HG02852 (cell line): ENCODE data around the gene CCDC196.

Source experiments
- ATAC-seq: cut with Tn5 transposase; IDR thresholded peaks from one replicate; pipeline ENCODE4 v1.9.1; 2021; ENCODE audit warnings: mild to moderate bottlenecking, moderate library complexity; ENCODE audit not compliant: unreplicated experiment

Gene CCDC196

DNA sequence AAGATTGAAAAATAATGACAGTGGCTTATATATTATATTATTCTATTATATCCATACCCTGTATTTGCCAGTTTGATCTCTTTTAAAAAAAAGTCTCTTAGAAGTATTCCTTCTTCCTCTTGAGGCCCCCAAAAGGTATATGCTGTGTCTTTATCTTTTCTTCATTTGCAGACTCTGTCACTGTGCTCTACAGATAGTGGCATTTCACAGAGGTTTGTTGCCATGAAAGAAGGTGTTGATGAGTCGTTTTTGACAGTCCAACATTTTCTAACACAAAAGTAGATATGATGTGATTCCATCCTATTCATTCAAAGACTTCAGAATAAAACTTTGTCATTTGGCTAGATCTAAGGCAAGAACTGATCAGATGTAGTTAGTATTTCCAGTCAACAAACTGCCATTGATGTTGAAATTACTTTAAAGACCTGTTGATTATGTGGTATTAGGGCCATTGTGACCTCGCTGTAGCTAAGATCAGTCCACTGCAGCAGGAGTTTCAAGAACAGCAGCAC, at the start of gene CCDC196:
TSS of gene CCDC196 (plus strand) at position 462 of the 512 bp plus-strand sequence. CDS start 132 bp downstream, outside the sequence.
- ATAC-seq, result no peak

- no peak for ATAC-seq
Measured at GRCh38 chr14:66440801-66441200, 45.4 kb upstream of the CCDC196 start.

GRCh38 chr14:66442953-66443571, 43.1 kb upstream of the CCDC196 start:
- ATAC-seq, result no peak

GRCh38 chr14:66443785-66444184, 42.4 kb upstream of the CCDC196 start:
- no peak for ATAC-seq

DNA sequence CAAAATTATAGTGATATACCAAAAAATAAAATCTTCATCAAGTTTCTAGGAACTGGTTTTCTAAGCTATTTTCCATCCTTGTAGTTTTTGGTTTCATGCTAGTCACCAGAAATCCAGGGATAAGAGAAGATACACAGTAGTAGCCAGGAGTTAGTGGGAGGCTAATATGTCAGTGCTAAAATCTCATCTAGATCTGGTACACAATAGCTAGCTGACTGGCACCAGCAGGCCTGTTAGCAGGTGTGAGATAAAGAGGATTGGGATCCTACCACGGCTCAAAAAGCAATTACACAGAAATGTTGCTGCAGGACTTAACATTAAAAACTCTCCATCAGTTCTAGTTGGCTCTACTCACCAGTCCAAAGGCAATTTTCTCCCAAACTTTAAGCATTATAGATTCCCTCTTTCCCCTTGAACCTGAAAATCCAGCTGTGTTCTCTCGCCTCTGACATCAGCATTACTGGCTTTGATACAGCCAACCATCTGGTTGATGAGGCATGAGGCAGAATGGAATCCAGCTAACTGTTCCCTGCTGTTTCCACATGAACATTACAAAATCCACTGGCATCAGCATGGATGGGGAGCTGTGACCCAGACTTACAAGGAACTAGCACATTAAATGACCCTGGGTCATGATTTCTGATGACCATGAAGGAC, 41.8 kb upstream of the CCDC196 start:
- no peak for ATAC-seq

GRCh38 chr14:66445936-66446335, 40.2 kb upstream of the CCDC196 start:
- ATAC-seq, result no peak

- ATAC-seq, result no peak
Measured at GRCh38 chr14:66453469-66453868, 32.7 kb upstream of the CCDC196 start.

DNA sequence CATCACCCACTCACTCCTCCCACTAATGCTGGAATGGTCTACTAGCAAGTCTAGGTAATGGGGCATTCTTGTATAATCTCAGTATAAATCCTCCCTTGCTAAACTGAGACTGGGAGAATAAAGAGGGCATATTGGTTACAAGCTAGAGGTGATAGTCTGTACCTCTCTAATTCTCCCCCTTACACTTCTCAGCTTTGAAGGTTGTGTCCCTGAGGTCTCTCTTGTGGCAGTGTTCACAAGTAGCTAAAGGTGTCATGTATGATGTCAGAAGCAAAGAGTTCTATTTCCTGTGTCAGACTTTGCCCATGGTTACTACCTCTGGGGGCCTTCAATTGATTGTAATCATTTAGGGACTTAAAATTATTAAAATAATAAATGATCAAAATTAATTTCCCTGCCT, 26.6 kb upstream of the CCDC196 start:
- ATAC-seq, result no peak

DNA sequence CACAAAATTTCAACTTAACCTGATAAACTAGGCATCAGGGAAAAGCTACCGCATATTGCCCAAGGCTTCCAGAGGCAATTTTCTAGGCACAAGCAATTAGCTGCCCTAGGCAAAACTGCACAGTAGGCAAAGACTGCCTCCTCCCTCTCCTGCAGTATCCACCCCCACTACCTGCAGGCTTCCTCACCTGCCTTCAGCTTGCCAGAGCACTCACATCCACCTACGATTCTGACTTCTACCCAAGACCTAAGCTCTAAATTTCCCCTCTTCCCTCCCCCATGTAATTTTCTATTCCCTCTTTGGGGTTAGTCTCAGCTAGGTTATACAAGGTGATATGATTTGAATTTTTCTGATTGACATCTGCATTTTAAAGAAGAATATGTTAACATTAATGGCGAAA, 21.9 kb upstream of the CCDC196 start:
- ATAC-seq, result no peak

GRCh38 chr14:66468778-66469367, 17.3 kb upstream of the CCDC196 start:
- ATAC-seq, result no peak

DNA sequence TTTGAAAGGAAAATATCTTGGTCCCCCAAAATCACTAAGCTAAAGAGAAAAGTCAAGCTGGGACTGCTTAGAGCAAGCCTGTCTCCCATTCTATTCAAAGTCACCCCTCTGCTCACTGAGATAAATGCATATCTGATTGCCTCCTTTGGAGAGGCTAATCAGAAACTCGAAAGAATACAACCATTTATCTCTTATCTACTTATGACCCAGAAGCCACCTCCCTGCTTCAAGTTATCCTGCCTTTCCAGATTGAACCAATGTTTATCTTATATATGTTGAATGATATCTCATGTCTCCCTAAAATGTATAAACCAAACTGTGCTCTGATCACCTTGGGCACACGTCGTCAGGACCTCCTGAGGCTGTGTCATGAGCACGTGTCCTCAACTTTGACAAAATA, 14.6 kb upstream of the CCDC196 start:
- ATAC-seq, result no peak

DNA sequence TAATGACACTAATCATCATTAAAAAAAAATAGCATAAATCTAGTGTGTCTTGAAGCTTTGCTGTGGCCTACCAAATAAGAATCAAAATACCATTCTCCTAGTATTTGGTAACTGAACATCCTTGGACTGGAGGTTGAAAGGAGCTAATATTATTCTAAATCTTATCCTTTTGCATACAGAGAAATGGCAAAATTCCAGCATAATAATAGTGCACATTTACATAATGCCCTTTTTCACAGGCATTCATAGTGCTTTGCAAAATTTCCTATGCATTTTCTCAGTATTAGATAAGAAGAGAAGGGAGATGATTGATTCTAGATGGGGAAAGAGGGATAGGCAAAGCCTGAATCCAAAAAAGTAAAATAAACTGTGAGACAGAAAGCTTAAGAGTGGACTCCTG, 13.9 kb upstream of the CCDC196 start:
- no peak for ATAC-seq

GRCh38 chr14:66473223-66473622, 12.9 kb upstream of the CCDC196 start:
- no peak for ATAC-seq

DNA sequence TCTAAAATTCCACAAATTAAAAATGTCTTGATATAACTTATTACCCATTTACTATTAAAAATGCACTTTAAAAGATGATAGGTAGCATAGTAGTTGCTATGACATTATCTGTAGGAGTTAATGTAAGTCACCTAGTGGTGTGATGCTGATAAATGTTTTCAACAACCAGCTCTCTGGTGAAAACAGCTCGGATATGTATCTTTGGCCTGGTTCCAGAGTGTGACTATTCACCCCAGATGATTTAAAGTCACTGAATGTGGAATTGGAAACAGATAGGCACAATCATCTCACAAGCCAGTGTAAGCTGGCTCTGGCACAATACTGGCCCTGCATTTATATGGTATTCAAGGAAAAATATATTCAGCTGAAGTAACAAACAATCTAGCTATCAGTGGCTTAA, 9.2 kb upstream of the CCDC196 start:
- no peak for ATAC-seq

- no peak for ATAC-seq
Measured at GRCh38 chr14:66477567-66477966, 8.6 kb upstream of the CCDC196 start.

DNA sequence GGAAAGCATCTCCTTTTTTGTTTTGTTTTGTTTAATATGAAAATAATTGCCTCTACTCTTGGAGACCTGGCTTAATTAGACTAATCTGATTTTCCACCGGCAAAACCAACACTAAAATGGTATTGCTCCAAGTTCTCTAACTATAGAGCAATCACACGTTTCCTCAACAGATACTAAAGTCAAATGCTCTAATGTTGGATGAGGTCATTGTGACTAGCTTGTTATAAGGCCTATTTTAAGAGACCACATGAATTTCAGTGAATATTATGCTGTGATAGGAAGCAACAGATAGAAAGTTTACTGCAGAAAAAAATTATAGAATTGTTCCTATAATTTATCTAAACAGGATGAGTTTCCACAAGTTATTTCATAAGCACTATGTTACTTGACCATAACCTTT, 3.3 kb upstream of the CCDC196 start:
- ATAC-seq, result no peak

DNA sequence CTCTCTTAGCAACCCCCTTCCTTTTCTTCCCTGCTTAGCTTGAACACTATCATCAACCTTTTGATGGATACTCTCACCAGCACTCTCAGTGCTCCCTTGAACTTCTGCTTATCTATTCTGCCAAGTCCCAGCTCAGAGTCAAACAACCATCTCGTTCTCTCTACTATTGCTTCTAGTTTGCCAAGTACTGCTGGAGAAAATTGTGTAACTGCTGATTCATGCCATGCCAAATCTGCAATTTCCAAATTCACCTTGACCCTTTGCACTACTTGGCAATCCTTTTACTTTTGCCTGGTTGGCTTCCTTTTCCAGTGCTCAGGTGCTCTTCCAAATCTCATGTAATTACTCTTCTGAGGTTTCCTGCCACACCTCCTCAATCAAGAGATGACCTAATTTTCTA, 2.8 kb upstream of the CCDC196 start:
- no peak for ATAC-seq

DNA sequence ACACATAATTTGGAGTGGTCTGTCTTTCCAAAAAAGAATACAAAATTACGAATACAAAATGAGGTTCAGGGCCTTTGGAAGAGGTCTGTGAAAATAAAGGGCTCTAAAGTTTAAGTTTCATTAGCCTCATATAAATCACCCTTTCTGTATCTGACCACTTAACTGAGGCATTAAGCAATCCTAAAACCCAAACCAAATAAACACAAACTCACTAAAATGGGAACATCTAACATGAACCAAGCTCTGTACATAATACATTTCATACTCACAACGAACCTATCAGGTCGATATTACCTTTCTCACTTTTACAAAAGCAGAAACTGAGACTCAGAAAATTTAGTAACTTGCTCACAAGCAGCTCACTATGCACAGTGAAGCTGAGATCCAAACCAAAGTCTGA, 1.1 kb upstream of the CCDC196 start:
- no peak for ATAC-seq

- ATAC-seq, result no peak
Measured at GRCh38 chr14:66487164-66487563, 993 bp downstream of the CCDC196 start.

DNA sequence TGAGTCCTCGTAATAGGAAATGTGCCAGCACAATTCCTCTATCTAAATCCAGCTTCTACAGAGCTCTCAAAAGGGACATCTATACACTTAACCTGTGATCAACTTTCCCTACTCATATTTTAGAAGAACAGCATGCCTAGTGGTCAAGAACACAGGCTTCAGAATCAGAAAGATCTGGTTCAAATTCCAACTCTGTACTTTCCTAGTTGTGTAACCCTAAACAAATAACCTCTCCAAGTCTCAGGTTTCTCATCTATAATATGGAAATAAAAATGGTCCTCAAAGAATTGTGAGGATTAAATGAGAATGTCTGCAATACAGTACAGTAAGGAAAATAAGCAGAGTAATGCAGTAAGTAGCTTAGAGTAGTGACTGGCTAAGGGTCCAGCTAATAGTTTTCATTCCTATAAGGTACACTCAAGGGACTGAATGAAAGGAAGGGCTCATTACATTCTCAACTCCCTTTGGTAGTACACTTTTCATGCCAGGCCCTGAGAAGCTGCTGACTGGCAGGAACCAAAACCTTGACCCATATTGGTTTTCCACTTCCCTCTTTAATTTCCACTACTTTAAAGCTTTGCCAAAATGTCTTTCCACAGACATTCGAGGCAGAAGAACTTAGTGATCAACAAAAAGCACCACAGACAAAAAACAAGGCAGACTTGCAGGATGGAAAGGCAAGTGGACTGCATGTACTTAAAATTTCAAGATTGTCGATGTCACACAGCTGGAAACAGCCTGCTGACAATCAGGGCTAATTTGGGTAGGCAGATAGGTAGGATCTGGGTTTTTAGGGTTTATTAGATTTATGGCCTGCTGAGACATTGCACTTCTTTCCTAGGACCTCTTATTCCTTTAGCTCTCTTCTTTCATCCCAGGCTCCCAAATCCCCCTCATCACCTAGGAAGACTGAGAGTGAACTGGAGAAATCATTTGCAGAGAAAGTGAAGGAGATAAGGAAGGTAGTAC, 4.3 kb downstream of the CCDC196 start:
- no peak for ATAC-seq

DNA sequence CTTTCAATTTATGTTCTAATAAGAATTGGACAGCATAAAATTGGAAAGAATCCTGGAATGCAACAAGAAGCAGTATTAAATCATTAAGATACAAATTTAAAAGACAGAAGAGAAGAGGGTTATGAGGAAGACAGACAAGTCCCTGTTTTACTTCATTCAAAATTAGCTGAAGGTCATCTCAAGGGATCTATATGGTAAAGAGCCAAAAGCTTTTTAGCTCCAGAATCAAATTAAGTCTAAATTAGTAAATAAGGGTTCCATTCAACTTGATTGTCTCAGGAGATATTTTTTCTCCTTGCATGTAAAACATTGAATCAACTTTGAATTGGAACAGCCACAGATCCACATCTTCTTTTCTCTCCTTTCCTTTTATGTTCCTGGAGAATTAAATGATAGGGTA, 7.6 kb downstream of the CCDC196 start:
- ATAC-seq, result no peak
